ENCODE measurements around the gene CACNA1S. TPM values are rescaled to one million over a fixed set of nuclear protein-coding genes. Genes with fewer than 3 reads are reported as not detected.

Gene CACNA1S
- polyA plus RNA-seq, 1 experiment, result not detected

DNA sequence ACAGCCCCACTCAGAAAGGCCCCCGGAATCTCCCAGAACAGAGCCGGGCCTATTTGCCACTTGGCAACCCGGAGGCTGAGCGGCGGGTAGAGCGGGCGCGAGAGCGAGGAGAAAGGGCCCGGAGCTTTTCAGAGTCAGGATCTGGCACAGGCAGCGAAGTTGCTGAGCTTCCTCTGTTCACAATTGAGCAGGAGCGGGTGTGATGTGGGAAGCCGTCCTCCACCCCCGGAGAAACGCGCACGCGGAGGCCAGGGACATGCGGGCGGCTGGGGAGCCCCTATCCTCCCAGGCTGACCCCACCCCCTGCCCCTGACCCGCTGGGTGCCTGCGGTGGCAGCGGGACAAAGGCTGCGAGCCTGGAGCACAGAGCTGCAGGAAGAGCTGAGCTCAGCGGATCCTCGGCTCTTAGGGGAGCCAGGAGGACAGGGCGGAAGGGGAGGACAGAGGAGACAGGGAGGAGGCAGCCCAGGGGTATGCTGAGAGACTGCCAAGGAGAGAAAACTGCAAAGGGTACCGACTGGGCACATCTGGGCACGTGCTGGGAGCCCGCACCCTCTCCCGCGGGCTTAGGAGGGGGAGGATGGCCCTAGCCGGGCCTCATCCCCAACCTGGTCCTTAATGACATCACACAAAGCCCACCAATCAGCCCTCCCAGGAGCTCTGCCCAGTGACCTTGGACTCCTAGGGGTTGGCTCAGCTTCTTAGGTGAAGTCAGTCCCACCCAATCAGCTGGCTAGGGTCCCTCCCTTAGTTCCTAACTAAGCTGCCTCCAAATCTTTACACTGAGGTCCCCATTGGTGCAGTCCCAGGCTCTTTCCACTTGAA lies 98.0 kb downstream of the CACNA1S start:
- DNase-seq (ENCODE audit: low read depth), result no peak
- ChIA-PET CTCF (interaction anchor here (0.8 to 1.4 kb wide), 5 partner anchors 8 to 123 kb away, joined by 3 to 5 read pairs (median 3); no protein-coding TSS in a partner anchor), POLR2A (no interaction called here)

DNA sequence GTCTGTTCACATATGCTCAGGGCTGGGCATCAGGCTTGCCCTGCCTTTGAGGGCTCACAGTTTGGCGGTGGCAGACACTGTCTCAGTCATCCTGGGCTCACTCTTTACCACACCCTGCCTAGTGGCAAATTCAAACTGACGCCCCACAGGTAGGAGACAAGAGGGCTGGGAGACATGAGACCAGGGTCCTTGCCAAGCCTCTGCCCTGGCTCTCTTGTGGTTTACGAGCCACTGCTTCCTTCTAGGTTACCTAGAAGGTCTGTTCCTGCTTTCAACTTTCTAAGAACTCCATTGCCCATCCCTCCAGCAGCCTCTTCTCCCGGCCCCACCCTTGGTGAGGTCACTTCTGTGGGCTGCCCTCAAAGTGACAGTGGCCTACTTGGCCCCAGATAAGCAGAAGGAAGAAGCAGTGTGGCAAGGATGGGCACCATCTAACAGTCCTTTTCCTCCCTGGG lies 99.2 kb downstream of the CACNA1S start:
- CTCF ChIA-PET, result no interaction called here
- peaks cover 20% of the 10 kb centered on the region for H3K27me3 ChIP-seq (ENCODE audit: control insufficient read depth, insufficient read depth, low read length)
- no peak overlapping the region for H3K4me3 ChIP-seq (ENCODE audit: low read depth, low read length)
- POLR2A ChIA-PET, result no interaction called here
- DNase-seq (ENCODE audit: low read depth), result no peak
- H3K36me3 ChIP-seq (ENCODE audit: control insufficient read depth, insufficient read depth, low read length), result no peaks in the 10 kb centered on the region
- TF ChIP-seq, protein P1, sequence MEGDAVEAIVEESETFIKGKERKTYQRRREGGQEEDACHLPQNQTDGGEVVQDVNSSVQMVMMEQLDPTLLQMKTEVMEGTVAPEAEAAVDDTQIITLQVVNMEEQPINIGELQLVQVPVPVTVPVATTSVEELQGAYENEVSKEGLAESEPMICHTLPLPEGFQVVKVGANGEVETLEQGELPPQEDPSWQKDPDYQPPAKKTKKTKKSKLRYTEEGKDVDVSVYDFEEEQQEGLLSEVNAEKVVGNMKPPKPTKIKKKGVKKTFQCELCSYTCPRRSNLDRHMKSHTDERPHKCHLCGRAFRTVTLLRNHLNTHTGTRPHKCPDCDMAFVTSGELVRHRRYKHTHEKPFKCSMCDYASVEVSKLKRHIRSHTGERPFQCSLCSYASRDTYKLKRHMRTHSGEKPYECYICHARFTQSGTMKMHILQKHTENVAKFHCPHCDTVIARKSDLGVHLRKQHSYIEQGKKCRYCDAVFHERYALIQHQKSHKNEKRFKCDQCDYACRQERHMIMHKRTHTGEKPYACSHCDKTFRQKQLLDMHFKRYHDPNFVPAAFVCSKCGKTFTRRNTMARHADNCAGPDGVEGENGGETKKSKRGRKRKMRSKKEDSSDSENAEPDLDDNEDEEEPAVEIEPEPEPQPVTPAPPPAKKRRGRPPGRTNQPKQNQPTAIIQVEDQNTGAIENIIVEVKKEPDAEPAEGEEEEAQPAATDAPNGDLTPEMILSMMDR (IDR thresholded peaks at IDR 0.05; ENCODE audit: insufficient read depth, low read depth, low read length), result no peak

More for the DNA sequence above, 98.0 kb downstream of the CACNA1S start:
- TF ChIP-seq, protein P1 (IDR thresholded peaks at IDR 0.05; ENCODE audit: insufficient read depth, low read depth, low read length), result no peak
- H3K36me3 ChIP-seq (ENCODE audit: control insufficient read depth, insufficient read depth, low read length), result no peaks in the 10 kb centered on the region
- H3K4me3 ChIP-seq (ENCODE audit: low read depth, low read length), result no peak overlapping the region
- peaks cover 20% of the 10 kb centered on the region for H3K27me3 ChIP-seq (ENCODE audit: control insufficient read depth, insufficient read depth, low read length)

DNA sequence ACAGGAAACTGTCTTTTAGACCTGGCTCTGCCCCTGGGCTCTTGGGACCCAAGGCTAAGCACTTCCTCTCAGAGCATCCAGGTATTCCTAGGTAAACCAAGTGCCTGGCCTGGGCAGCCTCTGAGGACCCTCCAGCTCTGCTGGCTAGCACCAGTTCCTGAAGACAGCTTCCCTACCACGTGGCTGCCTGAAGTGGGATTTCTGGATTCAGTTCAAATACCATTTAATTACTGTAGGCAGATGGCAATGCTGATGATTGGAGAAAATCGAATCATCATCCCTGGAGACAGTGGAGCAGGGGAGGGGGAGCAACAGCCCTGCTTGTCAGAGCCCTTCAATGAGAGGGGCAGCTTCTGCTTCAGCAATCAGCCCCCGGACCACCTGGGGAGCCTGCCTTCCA lies 100.6 kb downstream of the CACNA1S start:
- Histone ChIP-seq H3K27me3 (ENCODE audit: control insufficient read depth, insufficient read depth, low read length) (peaks cover 18% of the 10 kb centered on the region), H3K36me3 (ENCODE audit: control insufficient read depth, insufficient read depth, low read length) (no peaks in the 10 kb centered on the region), H3K4me3 (ENCODE audit: low read depth, low read length) (no peak overlapping the region)
- ChIA-PET POLR2A (no interaction called here), CTCF (interaction anchor here (0.6 to 0.8 kb wide), 2 partner anchors 10 to 408 kb away, joined by 3 read pairs; no protein-coding TSS in a partner anchor)
- no peak for DNase-seq (ENCODE audit: low read depth)
- TF ChIP-seq, protein P1 (IDR thresholded peaks at IDR 0.05; ENCODE audit: insufficient read depth, low read depth, low read length), result no peak

DNA sequence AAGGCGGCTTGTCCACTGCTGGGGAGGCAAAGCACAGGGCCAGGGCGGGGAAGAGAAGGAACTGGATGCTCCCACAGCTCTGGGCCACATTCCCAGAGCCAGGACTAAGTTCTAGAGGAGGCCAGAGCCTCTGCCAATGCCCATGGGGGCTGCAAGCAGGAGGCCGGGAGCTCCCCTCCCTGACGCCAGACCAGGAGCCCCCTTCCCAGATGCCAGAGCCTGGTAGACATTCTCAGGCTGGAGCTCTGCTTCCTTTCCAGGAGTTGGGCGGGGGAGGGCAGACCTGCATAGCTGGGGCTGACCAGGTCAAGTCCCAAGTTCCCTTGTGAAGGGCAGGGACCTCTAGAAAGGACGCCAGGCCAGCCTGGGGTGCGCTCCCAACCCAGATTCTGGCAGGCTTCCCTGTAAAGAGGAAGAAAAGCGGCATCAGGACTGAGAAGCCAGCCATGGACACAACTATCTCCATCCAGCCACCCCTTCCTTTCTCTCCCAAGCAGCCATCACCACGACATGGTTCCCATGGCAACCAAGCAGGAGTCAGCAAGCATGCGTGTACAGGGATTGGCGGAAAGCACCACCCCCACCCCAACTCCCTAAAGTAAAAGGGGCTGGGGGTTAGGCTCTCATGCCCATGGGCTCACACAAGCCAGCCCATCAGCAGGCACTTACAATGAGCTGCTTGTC lies 102.1 kb downstream of the CACNA1S start:
- DNase-seq (ENCODE audit: low read depth), result no peak
- Histone ChIP-seq H3K4me3 (ENCODE audit: low read depth, low read length) (no peak overlapping the region), H3K27me3 (ENCODE audit: control insufficient read depth, insufficient read depth, low read length) (peaks cover 10% of the 10 kb centered on the region), H3K36me3 (ENCODE audit: control insufficient read depth, insufficient read depth, low read length) (no peaks in the 10 kb centered on the region)
- ChIA-PET CTCF (interaction anchor here (0.9 to 3.5 kb wide), 3 partner anchors 10 to 38 kb away, joined by 3 to 13 read pairs (median 3); no protein-coding TSS in a partner anchor), POLR2A (no interaction called here)
- TF ChIP-seq, protein P1 (IDR thresholded peaks at IDR 0.05; ENCODE audit: insufficient read depth, low read depth, low read length), result no peak

All from BJ (cell line).